Activated naive CD4-positive, alpha-beta T cell treated with anti-CD3 and anti-CD28 coated beads, Interleukin-2, amount 50 U/mL, for 24 hours (primary cell): ENCODE data around the gene GPD2.
"Not testable (repeated sequence)": the region's sequence is repeated elsewhere in the genome, so short reads cannot be mapped to it uniquely, and the experiment has no call there.

ENCODE experiments used
- H3K27ac Mint-ChIP-seq: one replicate; pipeline ENCODE4 v1.8.0; 2021; ENCODE audit warnings: mild to moderate bottlenecking, mixed read lengths
- H3K27me3 Mint-ChIP-seq: one replicate; pipeline ENCODE4 v1.8.0; 2021; ENCODE audit warnings: mixed read lengths
- H3K36me3 Mint-ChIP-seq: one replicate; pipeline ENCODE4 v1.8.0; 2021; ENCODE audit warnings: mixed read lengths
- H3K4me1 Mint-ChIP-seq: one replicate; pipeline ENCODE4 v1.8.0; 2021; ENCODE audit warnings: mixed read lengths
- H3K4me3 Mint-ChIP-seq: one replicate; pipeline ENCODE4 v1.8.0; 2021; ENCODE audit warnings: mild to moderate bottlenecking, mixed read lengths
- H3K9me3 Mint-ChIP-seq: one replicate; pipeline ENCODE4 v1.8.0; 2021; ENCODE audit warnings: mixed read lengths

Gene GPD2

GRCh38 chr2:156602552-156602933 is 166.4 kb downstream of the GPD2 start:
- Mint-ChIP-seq H3K9me3 (no peaks in the 10 kb centered on the region), H3K27me3 (peaks cover 1% of the 10 kb centered on the region), H3K4me1 (no peaks in the 10 kb centered on the region), H3K36me3 (no peaks in the 10 kb centered on the region), H3K27ac (no peak overlapping the region), H3K4me3 (no peak overlapping the region)

DNA sequence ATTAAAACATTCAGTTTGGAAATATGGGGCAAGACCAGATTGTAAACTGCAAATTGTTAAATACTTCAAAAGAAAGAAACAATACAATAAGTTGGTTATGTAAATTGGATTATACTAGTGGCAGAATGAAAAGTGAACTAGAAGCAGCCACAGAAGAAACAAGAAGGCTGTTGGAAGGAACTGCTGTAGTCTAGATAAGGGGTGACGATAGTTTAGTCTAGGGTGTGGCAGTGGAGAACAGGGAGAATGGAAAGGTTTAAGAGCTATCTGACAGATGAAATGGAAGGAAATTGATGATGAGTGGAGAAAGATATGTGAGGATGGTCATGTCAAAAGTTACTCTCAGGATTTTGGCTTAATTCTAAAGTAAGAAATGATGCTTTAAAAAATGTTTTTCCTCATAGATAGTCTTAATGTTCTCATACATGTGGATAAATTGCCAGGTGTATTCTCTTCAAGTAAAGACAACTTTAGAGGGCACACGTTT is 179.7 kb downstream of the GPD2 start:
- H3K4me3 Mint-ChIP-seq = no peak overlapping the region
- no peaks in the 10 kb centered on the region for H3K36me3 Mint-ChIP-seq
- H3K9me3 Mint-ChIP-seq = no peaks in the 10 kb centered on the region
- H3K27me3 Mint-ChIP-seq = peaks cover 1% of the 10 kb centered on the region
- no peaks in the 10 kb centered on the region for H3K4me1 Mint-ChIP-seq
- no peak overlapping the region for H3K27ac Mint-ChIP-seq

GRCh38 chr2:156618071-156618470 is 181.9 kb downstream of the GPD2 start:
- not testable (repeated sequence) for H3K4me1 Mint-ChIP-seq, H3K4me3 Mint-ChIP-seq, H3K36me3 Mint-ChIP-seq, H3K9me3 Mint-ChIP-seq, H3K27me3 Mint-ChIP-seq, H3K27ac Mint-ChIP-seq

GRCh38 chr2:156619021-156619539 is 182.9 kb downstream of the GPD2 start:
- Mint-ChIP-seq H3K36me3 (no peaks in the 10 kb centered on the region), H3K9me3 (no peaks in the 10 kb centered on the region), H3K27ac (no peak overlapping the region), H3K4me1 (no peaks in the 10 kb centered on the region), H3K27me3 (peaks cover 1% of the 10 kb centered on the region), H3K4me3 (no peak overlapping the region)

DNA sequence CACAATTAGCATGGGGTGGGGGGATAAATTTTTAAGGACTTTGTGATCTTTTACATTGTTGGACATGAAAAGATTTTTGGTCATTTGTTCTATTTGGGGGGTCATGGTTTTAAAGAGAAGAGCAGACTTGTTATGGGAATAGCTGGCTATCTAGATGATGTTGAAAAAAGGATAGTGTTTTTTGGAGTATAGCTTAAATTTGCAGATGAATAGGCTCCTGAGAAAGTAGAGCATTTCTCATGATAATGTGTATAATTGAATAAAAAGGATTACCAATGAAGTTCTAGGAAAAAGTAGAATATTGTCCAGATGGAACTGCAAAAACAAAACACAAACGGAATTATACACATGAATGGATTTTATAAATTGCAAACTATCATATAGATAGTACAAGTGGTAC is 186.3 kb downstream of the GPD2 start:
- no peaks in the 10 kb centered on the region for H3K9me3 Mint-ChIP-seq
- no peaks in the 10 kb centered on the region for H3K27me3 Mint-ChIP-seq
- H3K4me1 Mint-ChIP-seq = no peaks in the 10 kb centered on the region
- H3K4me3 Mint-ChIP-seq = no peak overlapping the region
- H3K27ac Mint-ChIP-seq = no peak overlapping the region
- no peaks in the 10 kb centered on the region for H3K36me3 Mint-ChIP-seq

DNA sequence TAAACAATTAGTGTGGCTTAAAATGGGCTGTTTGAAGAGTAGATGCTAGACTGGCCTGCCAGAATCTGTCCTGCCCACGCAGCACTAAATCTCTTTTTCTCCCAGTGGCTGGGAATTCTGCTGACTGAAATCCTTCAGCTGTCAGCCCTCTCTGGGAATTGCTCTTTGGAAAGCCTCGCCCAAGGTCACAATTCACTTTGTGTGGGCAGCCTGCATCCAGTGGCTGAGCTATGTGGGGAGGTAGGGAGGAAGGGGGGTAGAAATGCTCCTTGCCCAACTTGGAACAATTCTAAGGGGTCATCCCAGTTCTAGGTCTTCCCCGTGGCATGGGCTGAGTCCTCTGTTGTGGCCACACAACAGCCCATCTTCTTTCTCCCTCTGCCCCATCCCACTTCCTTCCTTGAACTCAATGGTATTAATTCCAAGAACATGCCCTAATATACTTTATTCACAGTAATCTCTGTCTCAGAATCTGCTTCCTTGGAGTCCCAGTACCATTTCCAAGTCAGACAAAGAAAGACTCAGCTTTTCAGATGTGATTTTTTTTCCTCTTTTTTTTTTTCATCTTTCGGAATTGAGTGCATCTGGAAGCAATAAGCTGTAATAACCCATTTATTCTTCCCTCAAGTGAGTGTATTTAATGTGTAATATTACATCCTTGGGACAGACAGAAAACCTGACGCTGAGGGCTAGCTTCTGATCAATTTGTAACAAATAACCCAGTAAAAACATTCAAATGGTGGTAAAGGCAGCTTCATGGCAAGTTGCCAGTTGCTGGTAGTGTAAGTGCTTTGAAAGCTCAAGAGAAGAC is 189.4 kb downstream of the GPD2 start:
- no peak overlapping the region for H3K4me3 Mint-ChIP-seq
- H3K4me1 Mint-ChIP-seq = no peaks in the 10 kb centered on the region
- no peaks in the 10 kb centered on the region for H3K9me3 Mint-ChIP-seq
- no peak overlapping the region for H3K27ac Mint-ChIP-seq
- H3K27me3 Mint-ChIP-seq = no peaks in the 10 kb centered on the region
- H3K36me3 Mint-ChIP-seq = no peaks in the 10 kb centered on the region

- no peak overlapping the region for H3K4me3 Mint-ChIP-seq
- peaks cover 6% of the 10 kb centered on the region for H3K27me3 Mint-ChIP-seq
- no peaks in the 10 kb centered on the region for H3K9me3 Mint-ChIP-seq
Observed at GRCh38 chr2:156626931-156627330, 190.8 kb downstream of the GPD2 start.

DNA sequence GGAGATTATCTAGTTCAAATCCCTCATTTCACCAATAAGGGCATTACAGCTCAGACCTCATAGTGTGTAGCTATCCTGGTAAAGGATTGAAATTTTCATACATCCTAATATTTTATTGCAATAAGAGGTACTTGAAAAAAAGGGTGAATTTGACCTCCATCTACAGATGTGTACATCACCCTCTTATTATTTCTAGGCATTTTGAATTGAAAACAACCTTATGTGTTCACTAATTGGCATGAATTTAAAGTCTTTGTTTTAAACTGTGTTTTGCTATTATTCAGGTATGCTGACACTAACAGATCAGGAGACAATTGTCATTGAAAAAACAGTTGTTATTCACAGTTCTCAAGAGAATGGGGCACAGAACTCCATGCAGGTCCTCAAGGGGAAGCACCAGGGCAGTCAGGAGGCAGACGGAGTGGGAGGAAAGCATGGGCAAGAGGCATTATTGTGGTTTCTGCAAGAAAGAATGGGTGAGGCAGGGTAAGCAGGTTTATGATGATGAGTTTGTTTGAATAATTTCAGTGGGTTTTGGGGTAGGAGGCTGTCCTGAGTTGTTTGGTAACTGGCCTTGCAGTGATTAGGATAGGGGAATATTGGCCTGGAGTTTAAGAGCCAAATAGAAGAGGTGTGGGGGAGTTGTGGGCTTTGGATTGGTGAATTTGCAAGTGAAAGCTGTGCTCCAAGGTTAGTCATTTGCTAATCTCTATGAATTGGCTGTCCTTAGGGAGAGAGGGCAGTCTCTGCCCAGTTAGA is 194.6 kb downstream of the GPD2 start:
- no peaks in the 10 kb centered on the region for H3K4me1 Mint-ChIP-seq
- H3K27me3 Mint-ChIP-seq = peaks cover 11% of the 10 kb centered on the region
- H3K4me3 Mint-ChIP-seq = no peak overlapping the region
- H3K9me3 Mint-ChIP-seq = no peaks in the 10 kb centered on the region
- H3K27ac Mint-ChIP-seq = no peak overlapping the region
- no peaks in the 10 kb centered on the region for H3K36me3 Mint-ChIP-seq

More at GRCh38 chr2:156626931-156627330, 190.8 kb downstream of the GPD2 start:
- no peaks in the 10 kb centered on the region for H3K36me3 Mint-ChIP-seq
- H3K4me1 Mint-ChIP-seq = no peaks in the 10 kb centered on the region
- H3K27ac Mint-ChIP-seq = no peak overlapping the region

DNA sequence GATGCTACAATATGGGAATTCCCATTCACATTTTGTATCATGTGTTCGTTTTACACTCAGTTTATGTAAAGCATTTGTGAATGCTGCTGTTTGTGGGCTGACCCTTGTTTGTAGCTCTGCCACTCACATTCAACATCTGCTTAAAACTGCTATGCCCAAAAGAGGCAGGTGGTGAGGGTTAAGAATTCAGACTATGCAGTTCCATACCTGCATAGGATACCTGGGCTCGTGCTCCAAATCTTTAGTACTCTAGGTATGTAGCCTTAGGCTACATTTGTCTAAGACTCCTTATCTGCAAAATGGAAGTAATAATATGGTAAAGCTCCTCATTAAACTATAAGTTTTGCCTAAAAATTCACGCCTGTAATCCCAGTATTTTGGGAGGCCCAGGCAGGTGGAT is 199.5 kb downstream of the GPD2 start:
- no peak overlapping the region for H3K27ac Mint-ChIP-seq
- H3K4me1 Mint-ChIP-seq = no peaks in the 10 kb centered on the region
- H3K36me3 Mint-ChIP-seq = no peaks in the 10 kb centered on the region
- peaks cover 14% of the 10 kb centered on the region for H3K27me3 Mint-ChIP-seq
- H3K4me3 Mint-ChIP-seq = no peak overlapping the region
- peaks cover 3% of the 10 kb centered on the region for H3K9me3 Mint-ChIP-seq
